ENCODE data around the gene MTMR12.

The MTMR12 gene

DNA sequence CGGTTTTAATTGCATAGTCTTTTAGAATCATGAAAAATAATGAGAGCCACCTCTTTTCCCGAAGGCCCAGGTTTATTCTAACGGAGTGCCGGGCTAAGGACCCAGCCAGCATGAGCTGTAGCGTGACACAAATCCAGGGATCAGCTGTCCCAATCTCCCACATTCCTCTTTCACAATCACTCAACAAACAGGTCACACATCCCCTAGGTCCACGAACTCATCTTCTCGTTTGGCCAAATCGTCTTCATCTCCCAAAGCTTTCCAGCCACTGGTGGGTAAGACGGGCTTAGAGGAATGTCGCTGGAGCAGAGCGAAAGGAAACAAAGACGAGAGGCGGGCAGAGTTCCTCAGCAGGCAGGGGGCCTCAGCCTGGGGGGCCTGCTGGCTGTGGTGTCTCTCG lies 83.2 kb downstream of the MTMR12 start:
- H2BK12ac ChIP-seq (ENCODE audit: low read length): no peak overlapping the region
- no peak overlapping the region for H3K4me3 ChIP-seq (ENCODE audit: low read depth, low read length)
- no peak overlapping the region for H3K4ac ChIP-seq (ENCODE audit: low read depth, low read length)
- no peak overlapping the region for H3K23ac ChIP-seq (ENCODE audit: low read length)
- H3K4me2 ChIP-seq (ENCODE audit: low read length): no peak overlapping the region
- no peaks in the 10 kb centered on the region for H3K9me3 ChIP-seq (ENCODE audit: insufficient read depth, low read depth, low read length)
- H3K18ac ChIP-seq (ENCODE audit: low read length): no peak overlapping the region
- DNase-seq: peak; percentile 81 to 95
- no peak overlapping the region for H4K8ac ChIP-seq (ENCODE audit: low read depth, low read length)
- H2BK120ac ChIP-seq (ENCODE audit: insufficient read depth, low read length, poor library complexity): no peak overlapping the region
- no peak overlapping the region for H3K14ac ChIP-seq (ENCODE audit: low read length)
- H3K36me3 ChIP-seq (ENCODE audit: control insufficient read depth in 1 of 2, insufficient read depth in 2 of 2, low read length in 2 of 2): peaks cover 6 to 13% of the 10 kb centered on the region in 2 experiments
- WGBS (ENCODE audit: extremely low coverage, insufficient coverage, insufficient read length): no CpG with 5 or more reads among the region's 14 CpGs
- H3K27ac ChIP-seq (ENCODE audit: low read depth, low read length): no peak overlapping the region
- peaks cover 32 to 40% of the 10 kb centered on the region in 2 experiments for H3K4me1 ChIP-seq (ENCODE audit: control insufficient read depth in 1 of 2, insufficient read depth in 2 of 2, low read length in 2 of 2)
- H3K79me1 ChIP-seq (ENCODE audit: low read length): peaks cover 9% of the 10 kb centered on the region
- no peak overlapping the region for H2BK5ac ChIP-seq (ENCODE audit: low read depth, low read length, poor library complexity)
- H4K12ac ChIP-seq (ENCODE audit: low read depth, low read length): no peak overlapping the region
- H3K9ac ChIP-seq (ENCODE audit: low read length): no peak overlapping the region
- H3K79me2 ChIP-seq (ENCODE audit: control insufficient read depth, insufficient read depth, low read length, poor library complexity): peaks cover 4% of the 10 kb centered on the region
- no peak overlapping the region for H2AFZ ChIP-seq (ENCODE audit: insufficient read depth, low read length, poor library complexity)
- peak overlapping the region; percentile 7 for H4K91ac ChIP-seq (ENCODE audit: low read depth, low read length)
- H2AK5ac ChIP-seq (ENCODE audit: low read length): no peak overlapping the region
- no peaks in the 10 kb centered on the region for H3K27me3 ChIP-seq (ENCODE audit: insufficient read depth, low read length)

DNA sequence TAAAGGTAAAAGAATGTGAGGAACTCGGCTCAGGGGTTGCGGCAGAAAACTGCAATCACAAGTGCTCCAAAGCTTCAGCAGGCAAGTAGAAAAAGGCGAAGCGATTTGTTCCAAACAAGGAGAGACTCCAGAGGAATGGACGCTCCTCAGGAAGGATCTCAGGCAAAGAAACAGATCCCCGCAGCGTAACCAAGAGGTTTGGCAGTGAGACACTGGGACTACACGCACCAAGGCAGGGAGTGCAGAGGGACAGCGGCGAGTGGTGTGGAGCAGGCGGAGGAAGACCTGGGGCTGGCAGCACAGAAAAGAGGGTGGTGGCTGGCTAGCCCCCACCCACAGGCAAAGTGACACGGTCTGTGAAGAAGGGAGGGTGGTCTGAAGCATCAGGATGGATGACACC lies 83.9 kb downstream of the MTMR12 start:
- Histone ChIP-seq H2AK5ac (ENCODE audit: low read length) (no peak overlapping the region), H3K23ac (ENCODE audit: low read length) (no peak overlapping the region), H3K18ac (ENCODE audit: low read length) (peak overlapping the region; percentile 41), H3K9me3 (ENCODE audit: insufficient read depth, low read depth, low read length) (no peaks in the 10 kb centered on the region), H2BK120ac (ENCODE audit: insufficient read depth, low read length, poor library complexity) (no peak overlapping the region), H2BK5ac (ENCODE audit: low read depth, low read length, poor library complexity) (peak overlapping the region; percentile 53), H3K79me1 (ENCODE audit: low read length) (peaks cover 11% of the 10 kb centered on the region), H3K4me3 (ENCODE audit: low read depth, low read length) (no peak overlapping the region), H3K9ac (ENCODE audit: low read length) (no peak overlapping the region), H4K8ac (ENCODE audit: low read depth, low read length) (no peak overlapping the region), H3K4ac (ENCODE audit: low read depth, low read length) (peak overlapping the region; percentile 44), H2BK12ac (ENCODE audit: low read length) (peak overlapping the region; percentile 78), H3K4me1 (ENCODE audit: control insufficient read depth in 1 of 2, insufficient read depth in 2 of 2, low read length in 2 of 2) (peaks cover 30 to 37% of the 10 kb centered on the region in 2 experiments), H3K79me2 (ENCODE audit: control insufficient read depth, insufficient read depth, low read length, poor library complexity) (peaks cover 4% of the 10 kb centered on the region), H3K27ac (ENCODE audit: low read depth, low read length) (peak overlapping the region; percentile 13), H2AFZ (ENCODE audit: insufficient read depth, low read length, poor library complexity) (peak overlapping the region; percentile 11), H3K4me2 (ENCODE audit: low read length) (no peak overlapping the region), H3K14ac (ENCODE audit: low read length) (peak overlapping the region; percentile 52), H4K12ac (ENCODE audit: low read depth, low read length) (no peak overlapping the region), H3K36me3 (ENCODE audit: control insufficient read depth in 1 of 2, insufficient read depth in 2 of 2, low read length in 2 of 2) (peaks cover 6 to 13% of the 10 kb centered on the region in 2 experiments), H4K91ac (ENCODE audit: low read depth, low read length) (peak overlapping the region; percentile 45), H3K27me3 (ENCODE audit: insufficient read depth, low read length) (no peaks in the 10 kb centered on the region)
- no CpG with 5 or more reads among the region's 12 CpGs for WGBS (ENCODE audit: extremely low coverage, insufficient coverage, insufficient read length)
- DNase-seq: peak; percentile 47 to 76

DNA sequence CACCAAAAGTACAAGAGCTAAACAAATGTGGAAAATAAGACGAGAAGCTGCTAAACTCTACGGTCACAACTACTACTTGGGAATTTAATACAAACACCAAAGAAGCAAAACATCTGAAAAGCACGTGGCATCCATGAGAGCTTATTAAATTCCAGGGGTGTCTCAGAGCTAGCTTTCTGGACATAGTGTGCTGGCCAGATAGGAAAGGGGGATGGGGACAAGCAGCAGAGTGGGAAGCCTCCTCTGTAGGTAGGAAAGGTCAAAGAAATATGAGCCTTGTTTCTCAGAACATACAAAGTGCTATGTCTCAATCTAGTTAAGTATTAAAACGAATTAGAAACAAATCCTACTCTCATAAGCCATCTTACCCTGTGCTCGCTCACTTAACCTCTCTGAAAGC lies 87.3 kb downstream of the MTMR12 start:
- peak overlapping the region; percentile 57 for H3K27ac ChIP-seq (ENCODE audit: low read depth, low read length)
- H3K36me3 ChIP-seq (ENCODE audit: control insufficient read depth in 1 of 2, insufficient read depth in 2 of 2, low read length in 2 of 2): peaks cover 0 to 8% of the 10 kb centered on the region in 2 experiments
- H3K9me3 ChIP-seq (ENCODE audit: insufficient read depth, low read depth, low read length): no peaks in the 10 kb centered on the region
- H4K8ac ChIP-seq (ENCODE audit: low read depth, low read length): peak overlapping the region; percentile 81
- H2AK5ac ChIP-seq (ENCODE audit: low read length): peak overlapping the region; percentile 99
- no peaks in the 10 kb centered on the region for H3K27me3 ChIP-seq (ENCODE audit: insufficient read depth, low read length)
- no peak overlapping the region for H3K18ac ChIP-seq (ENCODE audit: low read length)
- H3K79me1 ChIP-seq (ENCODE audit: low read length): peaks cover 15% of the 10 kb centered on the region
- H4K12ac ChIP-seq (ENCODE audit: low read depth, low read length): no peak overlapping the region
- peak overlapping the region; percentile 87 for H2BK5ac ChIP-seq (ENCODE audit: low read depth, low read length, poor library complexity)
- peak overlapping the region; percentile 100 for H2BK12ac ChIP-seq (ENCODE audit: low read length)
- no peak overlapping the region for H2AFZ ChIP-seq (ENCODE audit: insufficient read depth, low read length, poor library complexity)
- no peak overlapping the region for H3K4ac ChIP-seq (ENCODE audit: low read depth, low read length)
- peak overlapping the region; percentile 91 for H2BK120ac ChIP-seq (ENCODE audit: insufficient read depth, low read length, poor library complexity)
- no peak overlapping the region for H3K9ac ChIP-seq (ENCODE audit: low read length)
- peaks cover 21 to 26% of the 10 kb centered on the region in 2 experiments for H3K4me1 ChIP-seq (ENCODE audit: control insufficient read depth in 1 of 2, insufficient read depth in 2 of 2, low read length in 2 of 2)
- H3K14ac ChIP-seq (ENCODE audit: low read length): peak overlapping the region; percentile 96
- H3K4me2 ChIP-seq (ENCODE audit: low read length): no peak overlapping the region
- no peak for DNase-seq
- peaks cover 6% of the 10 kb centered on the region for H3K79me2 ChIP-seq (ENCODE audit: control insufficient read depth, insufficient read depth, low read length, poor library complexity)
- no peak overlapping the region for H3K4me3 ChIP-seq (ENCODE audit: low read depth, low read length)
- H4K91ac ChIP-seq (ENCODE audit: low read depth, low read length): peak overlapping the region; percentile 48
- no CpG with 5 or more reads among the region's 5 CpGs for WGBS (ENCODE audit: extremely low coverage, insufficient coverage, insufficient read length)
- H3K23ac ChIP-seq (ENCODE audit: low read length): no peak overlapping the region

DNA sequence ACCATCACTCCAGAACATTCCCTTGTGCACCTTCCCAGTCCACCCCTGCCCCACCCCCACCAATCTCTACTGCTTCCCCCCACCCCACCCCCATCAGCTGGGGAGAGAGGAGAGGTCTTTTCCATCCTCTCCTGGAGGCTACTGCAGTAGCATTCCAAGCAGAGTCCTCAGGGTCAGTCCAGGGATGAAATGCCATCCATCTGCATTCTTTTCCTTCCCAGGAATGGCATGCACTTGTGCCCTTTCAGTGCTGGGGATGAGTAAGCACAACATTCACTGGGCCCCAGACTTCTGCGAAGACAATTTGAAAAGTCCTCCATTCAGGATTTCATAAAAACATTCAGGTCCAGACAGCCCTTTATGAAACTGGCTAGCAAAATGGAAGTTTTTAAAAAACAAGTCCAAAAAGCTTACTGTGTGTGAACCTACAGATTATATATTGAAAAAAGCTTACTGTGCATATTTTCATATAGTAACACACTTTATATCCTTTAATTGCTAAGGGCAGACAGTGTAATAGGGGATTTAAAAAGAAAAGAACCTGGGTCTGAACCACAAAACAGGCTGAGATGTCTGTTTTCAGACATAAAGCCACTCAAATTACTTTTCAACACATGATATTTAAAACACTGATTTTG lies 88.6 kb downstream of the MTMR12 start:
- DNase-seq: peak; percentile 93 to 94
- H3K4me2 ChIP-seq (ENCODE audit: low read length): no peak overlapping the region
- no CpG with 5 or more reads among the region's 1 CpG for WGBS (ENCODE audit: extremely low coverage, insufficient coverage, insufficient read length)

More for the DNA sequence above, 88.6 kb downstream of the MTMR12 start:
- H3K27me3 ChIP-seq (ENCODE audit: insufficient read depth, low read length): no peaks in the 10 kb centered on the region
- H4K12ac ChIP-seq (ENCODE audit: low read depth, low read length): no peak overlapping the region
- H3K9ac ChIP-seq (ENCODE audit: low read length): no peak overlapping the region
- H3K9me3 ChIP-seq (ENCODE audit: insufficient read depth, low read depth, low read length): no peaks in the 10 kb centered on the region
- H3K4me1 ChIP-seq (ENCODE audit: control insufficient read depth in 1 of 2, insufficient read depth in 2 of 2, low read length in 2 of 2): peaks cover 14 to 19% of the 10 kb centered on the region in 2 experiments
- H3K27ac ChIP-seq (ENCODE audit: low read depth, low read length): peak overlapping the region; percentile 61
- no peak overlapping the region for H3K23ac ChIP-seq (ENCODE audit: low read length)
- no peak overlapping the region for H2AFZ ChIP-seq (ENCODE audit: insufficient read depth, low read length, poor library complexity)
- peaks cover 6% of the 10 kb centered on the region for H3K79me2 ChIP-seq (ENCODE audit: control insufficient read depth, insufficient read depth, low read length, poor library complexity)
- H2BK120ac ChIP-seq (ENCODE audit: insufficient read depth, low read length, poor library complexity): peak overlapping the region; percentile 27
- H3K18ac ChIP-seq (ENCODE audit: low read length): no peak overlapping the region
- H4K91ac ChIP-seq (ENCODE audit: low read depth, low read length): peak overlapping the region; percentile 48
- no peak overlapping the region for H2BK12ac ChIP-seq (ENCODE audit: low read length)
- peaks cover 15% of the 10 kb centered on the region for H3K79me1 ChIP-seq (ENCODE audit: low read length)
- no peak overlapping the region for H3K4me3 ChIP-seq (ENCODE audit: low read depth, low read length)
- peak overlapping the region; percentile 17 for H3K14ac ChIP-seq (ENCODE audit: low read length)
- no peak overlapping the region for H2AK5ac ChIP-seq (ENCODE audit: low read length)
- peaks cover 0 to 3% of the 10 kb centered on the region in 2 experiments for H3K36me3 ChIP-seq (ENCODE audit: control insufficient read depth in 1 of 2, insufficient read depth in 2 of 2, low read length in 2 of 2)
- H4K8ac ChIP-seq (ENCODE audit: low read depth, low read length): no peak overlapping the region
- peak overlapping the region; percentile 11 for H2BK5ac ChIP-seq (ENCODE audit: low read depth, low read length, poor library complexity)
- H3K4ac ChIP-seq (ENCODE audit: low read depth, low read length): no peak overlapping the region

Measured in trophoblast cell (in vitro differentiated cells and primary cell).